GM21786 (cell line): ENCODE results near the gene ARL17B.
A peak's percentile ranks its signal among the peaks of the same experiment; 100 is the strongest.
"Not testable (repeated sequence)": the region's sequence is repeated elsewhere in the genome, so short reads cannot be mapped to it uniquely, and the experiment has no call there.

Experiments
- ATAC-seq: cut with Tn5 transposase; IDR thresholded peaks from one replicate; pipeline ENCODE4 v1.9.1; 2021; ENCODE audit not compliant: unreplicated experiment

Gene ARL17B

GRCh38 chr17:46290906-46291546 lies 70.5 kb downstream of the ARL17B start:
- peak; percentile 97 for ATAC-seq

DNA sequence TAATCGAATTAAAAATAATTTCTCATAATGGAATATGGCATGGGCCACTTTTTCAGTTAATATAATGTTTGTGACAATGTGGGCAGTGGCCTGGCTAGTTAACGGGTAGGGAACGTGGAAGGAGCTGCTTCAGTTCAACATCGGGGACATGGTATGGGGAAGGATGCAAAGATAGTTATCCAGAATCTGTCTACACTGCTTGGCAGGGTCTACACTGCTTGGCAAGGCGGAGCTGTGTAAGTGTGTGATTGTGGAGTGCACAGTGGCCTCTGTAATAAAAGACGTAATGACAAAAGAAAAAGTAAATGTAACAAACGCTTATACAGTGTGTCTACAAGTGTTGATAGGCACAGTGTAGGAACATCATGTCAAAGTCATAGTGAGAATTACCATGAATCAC lies 74.0 kb downstream of the ARL17B start:
- not testable (repeated sequence) for ATAC-seq

- ATAC-seq, result not testable (repeated sequence)
Observed at GRCh38 chr17:46286764-46287221, 74.8 kb downstream of the ARL17B start.

- ATAC-seq, result not testable (repeated sequence)
Observed at GRCh38 chr17:46285500-46285899, 76.1 kb downstream of the ARL17B start.

GRCh38 chr17:46284467-46284866 lies 77.1 kb downstream of the ARL17B start:
- ATAC-seq, result not testable (repeated sequence)

DNA sequence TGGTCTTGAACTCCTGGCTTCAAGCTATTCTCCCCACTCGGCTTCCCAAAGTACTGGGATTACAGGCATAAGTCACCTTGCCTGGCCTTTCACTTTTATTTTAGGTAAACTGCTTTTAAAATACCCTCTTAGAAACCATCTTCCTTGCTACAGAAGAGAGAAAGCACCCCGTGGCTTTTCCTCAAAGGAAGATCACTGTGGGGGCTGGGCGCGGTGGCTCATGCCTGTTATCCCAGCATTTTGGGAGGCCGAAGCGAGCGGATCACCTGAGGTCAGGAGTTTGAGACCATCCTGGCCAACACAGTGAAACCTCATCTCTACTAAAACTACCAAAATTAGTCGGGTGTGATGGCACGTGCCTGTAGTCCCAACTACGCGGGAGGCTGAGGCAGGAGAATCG lies 78.9 kb downstream of the ARL17B start:
- not testable (repeated sequence) for ATAC-seq

DNA sequence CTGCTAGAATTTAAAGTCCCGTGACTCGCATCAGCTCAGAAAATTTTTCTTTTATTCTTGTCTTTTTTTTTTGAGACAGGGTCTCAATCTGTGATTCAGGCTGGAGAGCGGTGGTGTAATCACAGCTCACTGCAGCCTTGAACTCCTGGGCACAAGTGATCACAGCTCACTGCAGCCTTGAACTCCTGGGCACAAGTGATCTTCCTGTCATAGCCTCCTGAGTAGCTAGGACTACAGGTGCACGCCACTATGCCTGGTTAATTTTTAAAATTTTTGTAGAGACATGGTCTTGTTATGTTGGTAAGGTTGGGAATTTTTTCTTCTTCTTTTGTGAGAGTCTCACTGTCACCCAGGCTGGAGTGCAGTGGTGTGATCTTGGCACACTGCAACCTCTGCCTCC lies 80.2 kb downstream of the ARL17B start:
- not testable (repeated sequence) for ATAC-seq

DNA sequence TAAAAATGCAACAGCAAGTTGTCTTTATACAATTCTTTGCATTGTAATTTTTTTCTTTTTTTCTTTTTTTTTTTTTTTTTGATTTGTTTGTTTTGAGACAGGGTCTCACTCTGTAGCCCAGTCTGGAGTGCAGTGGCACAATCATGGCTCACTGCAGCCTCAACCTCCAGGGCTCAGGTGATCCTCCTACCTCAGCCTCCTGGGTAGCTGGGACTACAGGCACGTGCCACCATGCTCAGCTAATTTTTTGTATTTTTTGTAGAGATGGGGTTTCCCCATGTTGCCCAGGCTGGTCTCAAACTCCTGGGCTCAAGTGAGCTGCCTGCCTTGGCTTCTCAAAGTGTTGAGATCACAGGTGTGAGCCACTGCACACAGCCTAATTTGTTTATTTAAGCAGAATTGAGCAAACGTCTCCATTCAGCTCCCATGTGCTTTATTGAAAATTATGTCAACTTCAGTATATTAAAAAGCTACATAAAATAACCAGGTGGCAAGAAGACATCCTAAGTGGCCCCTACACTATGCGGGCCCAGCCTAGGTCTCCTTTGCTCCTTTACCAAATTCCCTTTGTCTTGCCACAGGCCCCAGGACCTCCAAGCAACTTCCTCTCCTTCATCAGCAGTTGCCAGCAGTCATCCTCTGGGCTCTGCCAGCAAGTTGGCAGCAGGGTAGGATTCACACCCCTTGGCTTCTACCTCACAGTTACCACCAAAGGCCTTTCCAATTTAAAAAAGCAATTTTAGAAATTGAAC lies 84.7 kb downstream of the ARL17B start:
- not testable (repeated sequence) for ATAC-seq

DNA sequence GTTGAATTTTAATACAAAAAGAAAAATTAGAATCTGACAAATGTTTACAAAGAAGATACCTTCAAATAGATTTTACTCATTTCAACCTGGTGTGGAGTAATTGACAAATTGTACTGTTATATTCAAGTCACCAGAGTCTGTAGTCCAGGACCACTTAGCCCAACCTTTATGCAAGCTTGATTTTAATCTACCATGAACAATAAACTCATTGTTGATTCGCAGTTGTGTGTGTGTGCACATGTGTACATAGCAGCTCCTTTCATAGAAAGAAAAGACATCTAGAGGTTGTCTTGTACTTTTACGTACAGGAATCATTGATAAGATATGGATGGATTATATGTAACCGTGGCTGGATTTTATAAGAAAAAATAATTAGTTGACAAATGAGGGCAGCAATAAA lies 87.3 kb downstream of the ARL17B start:
- no peak for ATAC-seq

GRCh38 chr17:46273541-46274236 lies 87.9 kb downstream of the ARL17B start:
- no peak for ATAC-seq

GRCh38 chr17:46270032-46270431 lies 91.5 kb downstream of the ARL17B start:
- ATAC-seq, result no peak

DNA sequence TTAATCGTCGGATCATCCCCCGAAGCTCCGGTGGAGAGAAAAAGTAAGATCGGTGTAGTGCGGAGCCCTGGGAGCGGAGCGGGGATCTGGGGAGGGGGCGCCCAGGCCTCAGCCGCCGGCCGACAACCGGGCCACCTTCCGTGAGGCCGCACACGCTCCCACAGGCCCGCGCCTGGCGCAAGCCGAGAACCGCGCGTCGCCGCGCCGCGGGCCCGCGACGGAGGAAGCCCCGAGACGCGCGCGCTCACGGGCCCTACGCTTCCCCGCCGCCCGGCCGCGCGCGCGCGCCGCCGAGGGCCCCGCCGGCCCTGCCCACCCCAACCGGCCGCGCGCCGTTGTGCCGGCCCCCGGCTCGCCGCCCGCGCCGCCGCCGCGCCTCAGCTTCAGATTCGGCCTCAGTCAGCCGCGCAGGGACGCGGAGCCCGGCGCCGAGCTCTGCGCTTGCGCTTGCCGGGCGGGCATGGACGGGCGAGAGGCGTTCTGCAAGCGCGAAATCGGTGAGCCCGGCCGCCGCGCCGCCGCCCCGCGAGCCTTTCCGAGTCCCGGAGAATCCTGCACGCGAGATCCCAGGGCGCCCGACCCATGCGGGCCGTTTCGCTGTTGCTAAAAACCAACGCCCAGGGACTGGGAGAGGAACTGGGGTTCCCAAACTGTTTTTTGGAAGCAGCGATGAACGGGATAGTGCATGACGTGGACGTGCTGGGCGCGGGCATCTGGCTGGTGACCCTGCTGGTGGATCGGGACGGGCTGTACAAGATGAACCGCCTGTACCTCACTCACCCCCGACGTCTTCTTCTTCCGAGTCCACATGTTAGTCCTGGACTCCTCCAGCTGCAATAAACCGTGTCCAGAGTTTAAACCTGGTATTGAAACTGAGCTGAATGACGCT lies 94.7 kb downstream of the ARL17B start:
- ATAC-seq, result peak; percentile 60

GRCh38 chr17:46266063-46266655 lies 95.4 kb downstream of the ARL17B start:
- ATAC-seq, result not testable (repeated sequence)

DNA sequence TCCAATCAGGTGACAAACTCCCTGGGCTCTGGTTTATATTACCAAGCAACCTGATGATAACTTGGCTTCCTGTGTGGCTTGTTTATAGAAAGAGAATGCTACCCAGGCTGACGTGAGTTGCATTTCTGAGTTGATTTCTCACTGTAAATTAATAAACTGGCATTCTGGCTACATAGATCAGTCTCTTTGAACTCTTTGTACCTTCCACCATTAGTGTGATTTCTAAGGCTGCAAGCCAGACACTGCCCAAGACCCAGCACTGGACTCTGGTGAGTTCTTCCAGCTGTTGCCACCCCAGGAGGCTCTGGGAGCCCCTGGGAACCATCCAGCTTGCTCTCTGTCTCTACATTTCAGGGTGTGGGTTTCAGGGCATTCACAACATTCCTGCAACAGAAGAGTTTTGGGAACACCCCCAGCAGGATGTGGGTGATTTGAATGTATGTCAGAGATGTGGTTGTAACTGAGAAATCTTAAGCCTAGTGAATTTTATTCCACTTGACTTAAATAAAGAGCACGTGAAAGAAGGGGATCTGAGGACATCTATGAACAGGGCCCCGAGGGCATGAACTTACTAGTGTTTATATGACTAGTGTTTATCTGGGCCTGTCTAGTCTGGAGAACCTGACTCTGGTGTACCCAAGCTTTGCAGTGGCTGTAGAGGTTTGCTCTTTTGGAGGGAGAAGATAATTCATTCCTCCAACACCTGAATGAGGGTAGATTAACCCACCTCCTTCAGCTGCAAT lies 96.9 kb downstream of the ARL17B start:
- no peak for ATAC-seq

DNA sequence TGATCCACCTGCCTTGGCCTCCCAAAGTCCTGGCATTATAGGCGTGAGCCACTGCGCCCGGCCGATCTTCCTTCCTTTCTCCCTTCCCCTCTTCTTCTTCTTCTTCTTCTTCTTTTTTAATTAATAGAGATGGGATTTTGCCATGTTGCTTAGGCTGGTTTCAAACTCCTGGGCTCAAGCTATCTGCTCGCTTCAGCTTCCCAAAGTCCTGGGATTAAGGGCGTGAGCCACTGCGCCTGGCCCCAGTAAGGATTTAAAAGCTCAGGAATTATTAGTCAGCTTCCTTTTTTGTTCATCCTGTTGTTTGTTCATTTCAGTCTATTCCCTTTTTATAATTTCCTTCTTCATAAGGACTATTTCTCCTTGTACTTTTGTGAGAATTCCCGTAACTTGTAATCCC lies 99.3 kb downstream of the ARL17B start:
- ATAC-seq, result no peak

DNA sequence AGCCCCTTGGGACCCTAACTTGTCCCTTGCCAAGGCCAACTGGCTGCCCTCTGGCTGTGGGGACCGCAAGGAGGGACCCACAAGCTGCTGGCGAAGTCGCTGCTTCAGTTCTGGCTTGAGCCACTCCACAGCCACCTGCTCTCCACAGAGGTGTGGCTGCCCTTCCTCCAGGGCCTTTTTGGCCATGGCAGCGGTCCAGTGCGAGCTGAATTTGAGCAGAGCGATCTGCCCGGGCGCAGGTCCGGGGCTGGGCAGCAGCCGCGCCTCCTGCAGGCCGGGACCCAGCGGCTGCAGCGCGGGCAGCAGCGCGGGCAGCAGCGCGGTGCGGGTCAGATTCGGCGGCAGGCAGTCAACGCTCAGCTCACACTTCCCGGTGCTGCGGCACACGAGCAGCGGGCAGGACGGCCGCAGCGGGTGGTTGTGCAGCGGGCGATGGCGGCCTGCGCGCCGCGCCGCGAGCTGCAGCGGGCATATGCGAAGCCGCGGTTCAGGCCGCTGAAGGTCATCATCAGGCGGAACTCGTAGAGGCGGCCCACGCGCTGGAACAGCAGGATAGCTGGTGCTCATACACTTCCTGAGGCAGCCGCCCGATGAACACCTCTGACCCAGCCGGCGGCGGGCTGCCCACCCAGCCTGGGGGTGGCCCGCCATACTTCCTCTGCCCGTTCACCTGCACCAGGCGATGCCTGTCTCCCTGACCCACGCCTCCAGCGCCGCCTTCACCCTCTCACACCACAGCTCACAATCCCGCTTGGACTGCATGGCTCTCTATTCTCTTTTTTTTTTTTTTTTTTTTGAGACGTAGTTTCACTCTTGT lies 101.5 kb downstream of the ARL17B start:
- ATAC-seq, result not testable (repeated sequence)

DNA sequence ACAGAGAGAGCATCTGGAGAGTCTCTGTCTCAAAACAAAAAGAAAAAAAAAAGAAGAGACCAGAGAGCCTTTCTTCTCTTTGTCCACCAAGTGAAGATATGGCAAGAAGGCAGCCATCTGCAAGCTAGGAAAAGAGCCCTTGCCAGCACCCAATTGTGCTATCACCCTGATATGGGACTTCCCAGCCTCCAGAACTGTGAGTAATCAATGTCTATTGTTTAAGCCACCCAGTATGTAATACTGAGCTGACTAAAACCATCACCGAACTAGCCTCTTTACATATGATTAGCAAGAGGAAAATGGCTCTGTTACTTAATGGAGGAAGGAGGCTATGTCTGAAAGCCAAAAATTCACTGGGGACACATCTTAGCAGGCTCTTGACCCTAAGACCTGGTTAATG lies 105.2 kb downstream of the ARL17B start:
- not testable (repeated sequence) for ATAC-seq

DNA sequence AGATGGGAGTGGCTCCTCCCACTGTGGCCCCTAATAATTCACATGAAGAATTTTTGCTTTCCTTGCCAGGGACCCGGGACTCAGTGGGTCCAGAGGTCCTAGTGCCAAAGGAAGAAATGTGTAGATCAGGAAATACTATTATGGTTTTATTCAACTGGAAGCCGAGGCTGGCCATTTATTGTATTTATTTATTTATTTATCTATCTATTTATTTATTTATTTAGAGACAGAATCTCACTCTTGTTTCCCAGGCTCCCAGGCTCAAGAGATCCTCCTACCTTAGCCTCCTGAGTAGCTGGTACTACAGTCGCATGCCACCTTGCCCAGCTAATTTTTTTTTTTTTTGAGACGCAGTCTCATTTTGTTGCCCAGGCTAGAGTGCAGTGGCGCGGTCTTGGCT lies 107.4 kb downstream of the ARL17B start:
- ATAC-seq, result not testable (repeated sequence)

GRCh38 chr17:46253722-46254121 lies 107.8 kb downstream of the ARL17B start:
- not testable (repeated sequence) for ATAC-seq
